CD4-positive, CD25-positive, alpha-beta regulatory T cell (primary cell): ENCODE data around the gene ZNF318. TPM values are rescaled to one million over a fixed set of nuclear protein-coding genes. Genes with fewer than 3 reads are reported as not detected.

Experiments used
- ATAC-seq, 2 donors: fragments of 150-1000 bp; cut with Tn5 transposase; one replicate each; pipeline ENCODE4 v1.10.0; 2021; ENCODE audit warnings: low read depth in 2 of 2, moderate number of reproducible peaks in 2 of 2, moderate library complexity in 1 of 2
- DNase-seq, 3 donors: peaks; one replicate each; pipeline versions ENCODE4 v3.0.0 to v3.0.0-alpha.2; 2012 to 2022; ENCODE audit warnings: mixed read lengths in 1 of 3
- H3K27ac ChIP-seq: one replicate; pipeline ENCODE4 v1.7.0; 2013; ENCODE audit warnings: mild to moderate bottlenecking, low read length; ENCODE audit not compliant: insufficient read depth, poor library complexity, severe bottlenecking
- H3K27me3 ChIP-seq: one replicate; pipeline ENCODE4 v1.7.0; 2013; ENCODE audit warnings: low read length; ENCODE audit not compliant: control insufficient read depth, insufficient read depth
- H3K36me3 ChIP-seq: one replicate; pipeline ENCODE4 v1.7.0; 2013; ENCODE audit warnings: mild to moderate bottlenecking, low read length, moderate library complexity; ENCODE audit not compliant: control insufficient read depth, insufficient read depth
- H3K4me1 ChIP-seq: 2 replicates; pipeline ENCODE4 v1.7.0; 2013; ENCODE audit warnings: mild to moderate bottlenecking, low read length; ENCODE audit not compliant: insufficient read depth, control insufficient read depth, poor library complexity, severe bottlenecking
- H3K4me3 ChIP-seq: one replicate; pipeline ENCODE4 v1.7.0; 2013; ENCODE audit warnings: low read depth, mild to moderate bottlenecking, low read length, moderate library complexity
- H3K9me3 ChIP-seq, 2 experiments: 1 replicate in 1 of 2; 2 replicates in 1 of 2; pipeline ENCODE4 v1.7.0; 2013; ENCODE audit warnings: low read length in 2 of 2, mild to moderate bottlenecking in 1 of 2, moderate library complexity in 1 of 2; ENCODE audit not compliant: control insufficient read depth in 2 of 2
- H3K27ac Mint-ChIP-seq, 3 donors: one replicate each; pipeline ENCODE4 v1.8.0; 2020 to 2022; ENCODE audit warnings: mild to moderate bottlenecking in 3 of 3, mixed read lengths in 3 of 3, moderate library complexity in 2 of 3
- H3K27me3 Mint-ChIP-seq: one replicate; pipeline ENCODE4 v1.8.0; 2022; ENCODE audit warnings: mild to moderate bottlenecking, mixed read lengths
- H3K36me3 Mint-ChIP-seq: one replicate; pipeline ENCODE4 v1.8.0; 2020; ENCODE audit warnings: mixed read lengths
- H3K4me1 Mint-ChIP-seq, 4 donors: one replicate each; pipeline ENCODE4 v1.8.0; 2020 to 2022; ENCODE audit warnings: mixed read lengths in 4 of 4, mild to moderate bottlenecking in 1 of 4
- H3K4me3 Mint-ChIP-seq, 4 donors: one replicate each; pipeline ENCODE4 v1.8.0; 2020 to 2022; ENCODE audit warnings: mild to moderate bottlenecking in 4 of 4, mixed read lengths in 4 of 4, moderate library complexity in 3 of 4
- H3K9me3 Mint-ChIP-seq, 7 donors: one replicate each; pipeline ENCODE4 v1.8.0; 2020 to 2022; ENCODE audit warnings: mixed read lengths in 7 of 7, mild to moderate bottlenecking in 3 of 7, moderate library complexity in 2 of 7
- polyA plus RNA-seq, 4 donors: library from polyadenylated mRNA; unstranded; fragments of 300-500 nt; fragmentation: Illumina TruSeq; gene quantifications; one replicate each; pipeline ENCODE4 v1.2.3, GENCODE V29; 2021
- total RNA-seq: library from RNA; stranded (reverse); gene quantifications from one replicate; pipeline ENCODE4 v1.2.3, GENCODE V29; 2022

Gene ZNF318
- total and polyA plus RNA-seq, 5 donors from 2014 or later = 4.3 to 32.9 (median 5.9) TPM

- ATAC-seq (no peak), DNase-seq (no peak)
- H3K27ac Mint-ChIP-seq = no peak overlapping the region
Observed at GRCh38 chr6:43291708-43292107, 77.7 kb downstream of the ZNF318 start.

DNA sequence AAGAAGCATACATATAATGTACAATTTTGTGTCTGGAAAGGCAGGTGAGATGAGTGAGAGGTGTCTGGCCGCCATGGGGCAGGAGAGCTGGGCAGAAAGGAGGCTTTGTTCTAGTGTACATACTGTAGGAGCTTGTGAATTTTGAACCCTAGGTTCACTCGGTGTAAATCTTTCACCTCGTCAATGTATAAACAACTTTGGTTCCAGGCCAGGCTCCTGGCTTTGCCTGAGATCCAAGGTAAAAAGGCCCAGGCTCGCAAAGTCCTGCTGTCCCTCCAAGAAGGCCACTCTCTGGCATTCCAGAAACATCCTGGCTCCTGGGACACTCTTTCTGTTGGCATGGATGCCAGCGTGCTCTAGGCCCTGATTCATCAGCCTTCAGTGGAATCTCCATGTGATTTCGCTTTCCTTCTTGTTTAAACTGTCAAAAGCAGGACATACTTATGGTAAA is 78.5 kb downstream of the ZNF318 start:
- H3K27ac ChIP-seq = no peak overlapping the region
- Mint-ChIP-seq H3K9me3 (no peaks in the 10 kb centered on the region), H3K4me3 (no peak overlapping the region), H3K27me3 (peaks cover 16% of the 10 kb centered on the region), H3K4me1 (no peaks in the 10 kb centered on the region), H3K36me3 (no peaks in the 10 kb centered on the region), H3K27ac (no peak overlapping the region)
- no peaks in the 10 kb centered on the region for H3K9me3 ChIP-seq
- no peaks in the 10 kb centered on the region for H3K36me3 ChIP-seq
- ATAC-seq (no peak), DNase-seq (no peak)
- no peaks in the 10 kb centered on the region for H3K4me1 ChIP-seq
- H3K27me3 ChIP-seq = no peaks in the 10 kb centered on the region
- no peak overlapping the region for H3K4me3 ChIP-seq

More at GRCh38 chr6:43291708-43292107, 77.7 kb downstream of the ZNF318 start:
- no peak overlapping the region for H3K27ac ChIP-seq
- Mint-ChIP-seq H3K9me3 (no peaks in the 10 kb centered on the region), H3K4me3 (no peak overlapping the region), H3K27me3 (peaks cover 9% of the 10 kb centered on the region), H3K4me1 (no peaks in the 10 kb centered on the region), H3K36me3 (no peaks in the 10 kb centered on the region)
- H3K27me3 ChIP-seq = no peaks in the 10 kb centered on the region
- no peak overlapping the region for H3K4me3 ChIP-seq
- H3K4me1 ChIP-seq = no peaks in the 10 kb centered on the region
- H3K9me3 ChIP-seq = no peaks in the 10 kb centered on the region
- no peaks in the 10 kb centered on the region for H3K36me3 ChIP-seq

GRCh38 chr6:43290339-43290904 is 79.0 kb downstream of the ZNF318 start:
- no peak overlapping the region for H3K27ac Mint-ChIP-seq
- no peaks in the 10 kb centered on the region for H3K9me3 Mint-ChIP-seq
- ATAC-seq = no peak

DNA sequence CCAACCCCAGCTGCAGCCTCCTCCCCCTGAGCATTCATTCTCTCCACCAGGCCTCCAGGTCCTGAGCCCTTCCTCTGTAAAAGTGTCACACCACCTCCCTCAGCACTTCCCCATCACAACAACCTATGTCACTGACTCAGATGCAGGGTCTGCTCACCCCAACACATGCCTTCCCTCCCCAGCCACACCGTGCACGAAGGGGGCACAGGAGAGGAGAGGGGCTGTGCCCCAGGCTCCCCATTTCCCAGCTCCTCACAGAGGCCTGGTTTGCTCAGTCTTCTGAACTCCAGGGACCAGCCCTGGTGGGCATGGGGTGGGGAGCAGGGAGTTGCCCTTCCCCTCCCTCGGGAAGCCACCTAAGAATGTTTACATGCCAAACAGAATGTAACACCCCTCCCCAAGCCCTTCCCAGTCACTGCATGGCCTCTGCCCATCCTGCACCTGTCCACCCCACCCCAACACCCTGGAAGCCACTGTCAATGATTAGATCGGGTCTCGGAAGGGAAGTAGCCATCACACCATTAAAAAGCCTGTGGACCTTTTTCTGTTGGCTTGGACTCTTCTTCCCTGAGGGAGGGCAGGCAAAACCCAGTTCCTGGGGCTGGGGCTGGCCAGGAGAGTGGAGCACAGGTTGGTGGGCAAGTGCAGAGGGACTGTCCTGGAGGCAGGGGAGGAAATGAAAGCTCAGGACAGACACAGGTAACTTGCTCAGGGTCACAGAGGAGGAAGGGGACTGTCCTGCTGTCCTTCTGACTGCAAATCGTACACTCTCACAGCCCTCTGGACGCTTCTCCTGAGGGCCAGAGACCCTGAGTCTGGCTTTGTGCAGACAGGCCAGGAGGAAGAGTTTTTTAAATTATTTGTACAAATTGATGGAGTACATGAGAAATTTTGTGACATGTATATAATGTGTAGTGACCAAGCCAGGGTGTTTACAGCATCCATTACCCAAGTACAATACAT is 81.4 kb downstream of the ZNF318 start:
- H3K36me3 Mint-ChIP-seq = no peaks in the 10 kb centered on the region
- H3K4me3 Mint-ChIP-seq = no peak overlapping the region
- H3K9me3 Mint-ChIP-seq = no peaks in the 10 kb centered on the region
- peaks cover 21% of the 10 kb centered on the region for H3K27me3 Mint-ChIP-seq
- Histone ChIP-seq H3K4me3 (no peak overlapping the region), H3K27me3 (no peaks in the 10 kb centered on the region), H3K9me3 (no peaks in the 10 kb centered on the region), H3K36me3 (no peaks in the 10 kb centered on the region), H3K27ac (no peak overlapping the region), H3K4me1 (no peaks in the 10 kb centered on the region)
- ATAC-seq (no peak), DNase-seq (no peak)
- peaks cover 0 to 3% (median 0%) of the 10 kb centered on the region in 4 donors for H3K4me1 Mint-ChIP-seq
- H3K27ac Mint-ChIP-seq = no peak overlapping the region

More at GRCh38 chr6:43290339-43290904, 79.0 kb downstream of the ZNF318 start:
- Histone ChIP-seq H3K4me3 (no peak overlapping the region), H3K27me3 (no peaks in the 10 kb centered on the region), H3K9me3 (no peaks in the 10 kb centered on the region), H3K36me3 (no peaks in the 10 kb centered on the region), H3K4me1 (no peaks in the 10 kb centered on the region), H3K27ac (no peak overlapping the region)
- Mint-ChIP-seq H3K27me3 (peaks cover 21% of the 10 kb centered on the region), H3K36me3 (no peaks in the 10 kb centered on the region), H3K4me1 (peaks cover 0 to 3% (median 0%) of the 10 kb centered on the region in 4 donors), H3K4me3 (no peak overlapping the region)
- DNase-seq = no peak

DNA sequence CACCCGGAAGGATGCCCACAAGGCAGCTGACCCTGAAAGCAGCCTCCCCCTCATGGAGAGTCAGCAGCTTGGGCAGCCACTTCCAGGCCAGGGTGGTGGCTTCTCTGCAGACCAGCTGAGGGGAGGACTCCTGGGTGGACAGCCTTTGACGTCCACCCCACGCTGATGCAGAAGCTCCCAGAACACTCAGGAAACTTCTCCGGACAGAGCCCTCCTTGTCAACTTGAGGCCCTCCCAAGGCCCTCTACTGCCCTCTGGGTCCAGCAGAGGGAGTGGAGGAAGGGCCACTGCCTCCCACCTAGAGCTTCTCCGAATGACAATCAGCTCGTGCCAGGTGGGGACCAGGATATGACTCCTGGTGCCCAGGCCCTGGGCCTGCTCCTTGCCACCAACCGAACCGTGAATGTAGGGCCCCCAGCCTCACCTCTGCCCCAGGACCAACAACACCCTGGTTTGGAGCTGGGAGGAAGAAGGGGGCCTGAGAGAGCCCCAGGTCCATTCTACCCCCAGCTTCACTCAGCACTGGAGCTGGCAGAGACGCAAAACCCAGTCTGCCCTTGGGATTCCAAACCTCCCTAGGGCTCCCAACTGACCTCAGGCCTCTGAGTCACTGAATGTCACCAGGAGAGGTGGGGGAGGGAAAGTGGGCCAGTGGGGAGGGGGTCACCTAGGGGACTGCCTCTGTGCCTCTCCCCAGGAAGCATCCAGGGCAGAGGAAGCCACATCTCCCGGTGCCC is 82.3 kb downstream of the ZNF318 start:
- H3K4me1 Mint-ChIP-seq = peaks cover 0 to 3% (median under 1%) of the 10 kb centered on the region in 4 donors
- Histone ChIP-seq H3K9me3 (no peaks in the 10 kb centered on the region), H3K27me3 (no peaks in the 10 kb centered on the region), H3K4me3 (no peak overlapping the region), H3K4me1 (no peaks in the 10 kb centered on the region), H3K27ac (no peak overlapping the region), H3K36me3 (no peaks in the 10 kb centered on the region)
- H3K27me3 Mint-ChIP-seq = peaks cover 25% of the 10 kb centered on the region
- H3K36me3 Mint-ChIP-seq = no peaks in the 10 kb centered on the region
- DNase-seq (no peak), ATAC-seq (no peak)
- no peak overlapping the region for H3K4me3 Mint-ChIP-seq
- no peaks in the 10 kb centered on the region for H3K9me3 Mint-ChIP-seq
- no peak overlapping the region for H3K27ac Mint-ChIP-seq

DNA sequence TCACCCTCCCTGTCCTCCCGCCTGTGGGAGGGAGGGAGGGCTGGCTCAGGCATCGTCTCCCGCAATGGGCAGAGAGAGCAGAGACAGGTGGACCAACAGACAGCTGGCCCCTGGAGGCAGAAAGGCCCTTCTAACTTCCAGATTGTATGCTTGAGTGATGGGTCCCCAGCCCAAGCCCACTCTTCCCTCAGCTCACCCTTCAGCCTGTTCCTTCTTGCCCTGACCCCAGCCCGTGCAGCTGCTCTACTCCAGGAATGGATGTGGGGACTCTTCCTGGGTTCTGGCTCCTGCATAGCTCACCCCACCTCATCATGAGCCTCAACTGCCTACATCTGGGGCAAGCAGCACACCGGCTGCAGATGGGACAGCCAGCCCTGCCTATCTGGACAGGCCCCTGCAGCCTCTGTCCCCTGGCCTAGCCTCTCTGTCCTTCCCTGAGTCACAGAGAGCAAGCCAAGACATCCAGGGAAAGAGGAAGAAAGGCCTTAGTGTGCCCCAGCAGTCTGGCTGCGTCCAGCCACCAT is 82.9 kb downstream of the ZNF318 start:
- Histone ChIP-seq H3K9me3 (no peaks in the 10 kb centered on the region), H3K4me3 (no peak overlapping the region), H3K36me3 (no peaks in the 10 kb centered on the region), H3K27ac (no peak overlapping the region), H3K4me1 (no peaks in the 10 kb centered on the region), H3K27me3 (no peaks in the 10 kb centered on the region)
- H3K27me3 Mint-ChIP-seq = peaks cover 30% of the 10 kb centered on the region
- DNase-seq (no peak), ATAC-seq (no peak)
- H3K4me3 Mint-ChIP-seq = no peak overlapping the region
- H3K4me1 Mint-ChIP-seq = peaks cover 0 to 3% (median under 1%) of the 10 kb centered on the region in 4 donors
- no peaks in the 10 kb centered on the region for H3K9me3 Mint-ChIP-seq
- no peaks in the 10 kb centered on the region for H3K36me3 Mint-ChIP-seq
- no peak overlapping the region for H3K27ac Mint-ChIP-seq
